OCI-LY1 (cell line): ENCODE results near the gene PTPN3.

Source experiments
- H2AFZ ChIP-seq: fragments of 200-600 bp; sonication (generic), shearing (Covaris generic); 2 replicates; pipeline ENCODE4 v1.6.0; 2014; ENCODE audit warnings: antibody characterized with exemption, mild to moderate bottlenecking, low read length
- H3F3A ChIP-seq: fragments of 200-600 bp; sonication (generic), shearing (Covaris generic); 2 replicates; pipeline ENCODE4 v1.6.0; 2014; ENCODE audit warnings: mild to moderate bottlenecking, antibody characterized with exemption, low read length, moderate library complexity; ENCODE audit not compliant: insufficient read depth
- H3K27ac ChIP-seq: fragments of 200-600 bp; sonication (generic); 2 replicates; pipeline ENCODE4 v1.5.1; 2014; ENCODE audit warnings: low read length, mixed run types, mild to moderate bottlenecking, low read depth; ENCODE audit not compliant: poor library complexity, severe bottlenecking
- H3K27me3 ChIP-seq: fragments of 200-600 bp; sonication (generic); 2 replicates; pipeline ENCODE4 v1.6.0; 2014; ENCODE audit warnings: antibody characterized with exemption, mild to moderate bottlenecking, low read length, moderate library complexity; ENCODE audit not compliant: insufficient read depth
- H3K36me3 ChIP-seq: fragments of 200-600 bp; sonication (generic); 2 replicates; pipeline ENCODE4 v1.6.1; 2014; ENCODE audit warnings: mild to moderate bottlenecking, antibody characterized with exemption, low read length, moderate library complexity, mixed read lengths; ENCODE audit not compliant: insufficient read depth
- H3K4me1 ChIP-seq: fragments of 200-600 bp; sonication (generic); 2 replicates; pipeline ENCODE4 v1.5.1; 2014; ENCODE audit warnings: mild to moderate bottlenecking, low read length, moderate library complexity; ENCODE audit not compliant: insufficient read depth, severe bottlenecking
- H3K4me2 ChIP-seq: fragments of 200-600 bp; sonication (generic), shearing (Covaris generic); 2 replicates; pipeline ENCODE4 v1.6.1; 2014; ENCODE audit warnings: low read length
- H3K4me3 ChIP-seq: fragments of 200-600 bp; sonication (generic); 2 replicates; pipeline ENCODE4 v1.5.1; 2014; ENCODE audit warnings: low read length, low read depth, mild to moderate bottlenecking, mixed read lengths; ENCODE audit not compliant: poor library complexity, severe bottlenecking
- H3K79me2 ChIP-seq: fragments of 200-600 bp; shearing (Covaris generic); 2 replicates; pipeline ENCODE4 v1.6.1; 2016; ENCODE audit warnings: mixed run types, low read length, mixed read lengths; ENCODE audit not compliant: insufficient read depth
- H3K9ac ChIP-seq: fragments of 200-600 bp; sonication (generic), shearing (Covaris generic); 2 replicates; pipeline ENCODE4 v1.6.1; 2014; ENCODE audit warnings: mild to moderate bottlenecking, low read length, mixed read lengths
- H3K9me2 ChIP-seq: fragments of 200-600 bp; sonication (generic), shearing (Covaris generic); 2 replicates; pipeline ENCODE4 v1.6.1; 2014; ENCODE audit warnings: low read depth, mild to moderate bottlenecking, low read length, mixed read lengths
- H3K9me3 ChIP-seq: fragments of 200-600 bp; shearing (Covaris generic); 2 replicates; pipeline ENCODE4 v1.6.1; 2014; ENCODE audit warnings: low read length, mixed read lengths
- H4K20me1 ChIP-seq: fragments of 200-600 bp; sonication (generic), shearing (Covaris generic); 2 replicates; pipeline ENCODE4 v1.6.0; 2016; ENCODE audit warnings: mild to moderate bottlenecking, low read length; ENCODE audit not compliant: insufficient read depth
- CTCF ChIP-seq: fragments of 200-600 bp; sonication (generic), shearing (Covaris generic); IDR thresholded peaks from 2 replicates; pipeline ENCODE4 v1.5.1; 2017; ENCODE audit warnings: mild to moderate bottlenecking, antibody characterized with exemption, low read length, moderate library complexity, mixed read lengths
- EZH2 ChIP-seq: fragments of 200-600 bp; sonication (generic), shearing (Covaris generic); IDR thresholded peaks from 2 replicates; pipeline ENCODE4 v1.8.0; 2017; ENCODE audit warnings: borderline replicate concordance, mixed run types, mild to moderate bottlenecking, antibody characterized with exemption, low read length, moderate library complexity, mixed read lengths

The PTPN3 gene

DNA sequence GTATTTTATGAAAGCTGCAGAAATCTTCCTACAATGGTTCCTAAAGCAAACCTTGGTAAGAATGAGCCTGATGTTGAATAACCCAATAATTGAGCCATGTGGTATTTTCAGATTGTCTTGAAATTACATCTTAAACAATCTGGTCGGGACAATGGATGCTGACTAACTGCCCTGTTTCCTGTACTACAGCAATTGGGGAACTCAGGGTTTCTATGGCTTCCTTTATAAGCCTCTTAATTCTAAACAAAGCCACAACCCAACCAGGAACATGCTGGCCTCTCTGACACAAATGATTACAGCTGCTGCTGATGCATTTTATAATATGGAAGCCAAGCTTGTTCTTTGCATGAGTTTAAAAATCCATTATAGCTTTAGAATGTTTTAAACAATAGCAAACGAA lies 30.2 kb downstream of the PTPN3 start:
- Histone ChIP-seq H3K27me3 (no peaks in the 10 kb centered on the region), H3F3A (no peaks in the 10 kb centered on the region), H2AFZ (no peak overlapping the region), H3K4me1 (no peaks in the 10 kb centered on the region), H3K27ac (no peak overlapping the region), H3K9me3 (no peaks in the 10 kb centered on the region), H3K9me2 (no peaks in the 10 kb centered on the region), H3K9ac (no peak overlapping the region), H3K4me3 (no peak overlapping the region), H3K4me2 (no peak overlapping the region), H3K79me2 (no peaks in the 10 kb centered on the region), H3K36me3 (no peaks in the 10 kb centered on the region), H4K20me1 (no peaks in the 10 kb centered on the region)
- TF ChIP-seq CTCF (no peak), EZH2 (no peak)

DNA sequence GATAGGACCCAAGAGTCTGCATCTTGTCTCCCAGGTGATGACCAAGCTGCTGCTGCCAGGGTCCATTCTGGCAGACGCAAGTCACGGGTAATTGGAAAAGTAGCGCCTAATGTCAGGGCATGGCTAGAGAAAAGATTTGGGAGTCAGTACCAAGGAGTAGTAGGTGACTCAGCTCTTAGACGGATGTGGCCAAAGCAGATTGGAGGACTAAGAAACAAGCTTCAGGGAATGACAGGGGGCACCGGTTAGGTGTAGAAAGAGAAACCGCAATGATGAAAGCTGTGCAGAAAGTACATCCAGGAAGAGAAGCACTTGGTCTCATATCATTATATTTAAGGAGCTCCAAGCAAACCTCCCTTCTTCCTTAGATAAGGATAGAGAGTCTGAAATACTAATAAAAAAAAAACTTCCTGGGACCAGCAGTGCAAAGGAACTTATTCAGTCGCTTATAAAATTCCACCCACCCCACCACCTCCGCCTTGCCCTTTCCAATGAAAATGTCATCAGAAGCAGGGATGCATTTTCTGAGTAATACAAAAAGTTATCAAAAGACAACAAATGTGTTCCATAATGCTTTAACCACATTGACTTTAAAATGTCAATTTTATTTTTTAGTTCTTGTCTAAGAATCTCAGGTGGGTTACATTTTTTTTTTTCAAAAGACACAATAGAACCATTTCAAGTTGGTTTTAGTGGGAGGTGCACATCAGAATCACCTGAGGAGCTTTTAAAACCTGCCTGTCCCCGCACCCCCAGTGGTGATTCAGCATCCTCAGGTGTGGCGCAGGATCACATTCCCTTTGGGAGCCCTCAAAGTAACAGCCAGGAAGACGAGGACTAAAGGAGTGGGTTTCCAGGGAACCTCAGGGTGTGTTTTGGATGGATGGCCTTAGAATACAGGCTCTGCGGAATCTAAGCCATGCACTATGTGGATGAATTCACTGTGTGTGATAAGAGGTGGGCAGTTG lies 31.2 kb downstream of the PTPN3 start:
- H4K20me1 ChIP-seq: no peaks in the 10 kb centered on the region
- no peak overlapping the region for H3K4me3 ChIP-seq
- TF ChIP-seq EZH2 (no peak), CTCF (no peak)
- H3K36me3 ChIP-seq: no peaks in the 10 kb centered on the region
- H3K27me3 ChIP-seq: no peaks in the 10 kb centered on the region
- no peak overlapping the region for H3K27ac ChIP-seq
- H3K4me1 ChIP-seq: no peaks in the 10 kb centered on the region
- H3K9me2 ChIP-seq: no peaks in the 10 kb centered on the region
- H2AFZ ChIP-seq: no peak overlapping the region
- no peaks in the 10 kb centered on the region for H3F3A ChIP-seq
- H3K9me3 ChIP-seq: no peaks in the 10 kb centered on the region
- H3K9ac ChIP-seq: no peak overlapping the region
- no peak overlapping the region for H3K4me2 ChIP-seq
- H3K79me2 ChIP-seq: no peaks in the 10 kb centered on the region

DNA sequence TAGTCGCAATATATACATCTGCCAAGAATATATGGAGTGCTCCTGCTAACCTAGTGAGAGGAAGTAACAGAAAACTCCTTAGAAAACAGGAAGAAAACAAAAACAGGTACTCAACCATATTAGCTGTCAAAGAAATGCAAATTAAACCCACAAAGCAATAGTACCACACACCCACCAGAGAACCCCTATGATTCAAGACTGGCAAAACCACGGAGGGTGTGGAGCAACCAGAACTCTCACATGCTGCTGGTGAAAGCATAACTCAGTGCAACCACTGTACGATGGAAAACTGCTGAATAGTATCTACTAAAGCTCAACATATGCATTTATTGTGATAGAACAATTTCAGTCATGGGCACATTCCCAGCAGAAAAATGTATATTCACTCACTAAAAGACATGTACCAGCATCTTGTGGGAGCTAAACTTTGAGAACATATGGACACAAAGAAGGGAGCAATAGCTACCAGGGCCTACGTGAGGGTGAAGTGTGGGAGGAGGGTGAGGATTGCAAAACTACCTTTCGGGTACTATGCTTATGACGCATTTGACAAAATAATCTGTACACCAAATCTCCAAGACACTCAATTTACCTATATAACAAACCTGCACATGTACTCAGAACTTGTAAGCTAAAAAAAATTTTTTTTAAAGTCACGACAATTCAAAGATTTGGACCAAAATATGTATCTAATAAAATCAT lies 34.0 kb downstream of the PTPN3 start:
- Histone ChIP-seq H3K9me2 (no peaks in the 10 kb centered on the region), H3F3A (no peaks in the 10 kb centered on the region), H3K9me3 (no peaks in the 10 kb centered on the region), H3K4me3 (no peak overlapping the region), H3K36me3 (no peaks in the 10 kb centered on the region), H4K20me1 (no peaks in the 10 kb centered on the region), H2AFZ (no peak overlapping the region), H3K9ac (no peak overlapping the region), H3K4me1 (no peaks in the 10 kb centered on the region), H3K79me2 (no peaks in the 10 kb centered on the region), H3K27me3 (no peaks in the 10 kb centered on the region), H3K27ac (no peak overlapping the region), H3K4me2 (no peak overlapping the region)
- TF ChIP-seq CTCF: no peak
- TF ChIP-seq EZH2: no peak
